ENCODE data around the gene CIDEB. TPM values are rescaled to one million over a fixed set of nuclear protein-coding genes. Genes with fewer than 3 reads are reported as not detected.

CIDEB gene
- total and polyA plus RNA-seq, 2 of the 8 experiments (the other 6 are each of a cell fraction or from before 2014, with no cell fraction given) = 0.11 TPM; not detected in 1

GRCh38 chr14:24266344-24267244, 41.2 kb downstream of the CIDEB start:
- H3K9me3 ChIP-seq (ENCODE audit: insufficient read depth in 2 of 2, low read depth in 1 of 2, low read length in 1 of 2) = no peaks in the 10 kb centered on the region
- no peak overlapping the region for H2BK120ac ChIP-seq (replicated peaks; ENCODE audit: low read depth, low read length)
- no peak overlapping the region for H3K4ac ChIP-seq (replicated peaks; ENCODE audit: insufficient read length, low read depth, low read length)
- H2BK20ac ChIP-seq (ENCODE audit: low read length) = no peak overlapping the region
- no peaks in the 10 kb centered on the region for H3K79me2 ChIP-seq (ENCODE audit: control insufficient read depth in 1 of 2, insufficient read depth in 2 of 2, low read length in 2 of 2)
- no peak overlapping the region for H2BK12ac ChIP-seq (ENCODE audit: low read depth, low read length)
- no peak overlapping the region for H2BK15ac ChIP-seq (ENCODE audit: low read length)
- H3K27ac ChIP-seq (ENCODE audit: low read depth, low read length) = no peak overlapping the region
- no peak overlapping the region for H3K9ac ChIP-seq (replicated peaks in 1 of 4; ENCODE audit: extremely low read depth in 1 of 4, low read depth in 3 of 4, low read length in 3 of 4)
- no peak overlapping the region for H2AK5ac ChIP-seq (ENCODE audit: low read depth, low read length)
- no peak overlapping the region for H3K56ac ChIP-seq (replicated peaks; ENCODE audit: insufficient read length, low read depth, low read length)
- H2AFZ ChIP-seq (ENCODE audit: low read length) = no peak overlapping the region
- H3K79me1 ChIP-seq (ENCODE audit: low read depth, low read length) = no peaks in the 10 kb centered on the region
- DNase-seq (ENCODE audit: low read depth in 1 of 2, low spot score in 2 of 2) (no peak), FAIRE-seq (no peak)
- no peak overlapping the region for H4K91ac ChIP-seq (replicated peaks; ENCODE audit: insufficient read length, low read length)
- no peak overlapping the region for H3K14ac ChIP-seq (ENCODE audit: insufficient read length)
- no peak overlapping the region for H3K4me3 ChIP-seq (ENCODE audit: extremely low read depth in 1 of 4, insufficient read depth in 2 of 4, low read depth in 3 of 4, low read length in 4 of 4)
- H4K20me1 ChIP-seq (replicated peaks in 1 of 2; ENCODE audit: control insufficient read depth in 1 of 2, insufficient read depth in 2 of 2, low read length in 2 of 2) = peaks cover 0 to 2% of the 10 kb centered on the region in 2 experiments
- H3K23ac ChIP-seq (ENCODE audit: insufficient read length) = no peak overlapping the region
- H4K5ac ChIP-seq (ENCODE audit: insufficient read length, low read depth, low read length) = no peak overlapping the region
- H4K8ac ChIP-seq (ENCODE audit: extremely low read depth, insufficient read depth, low read length) = no peak overlapping the region
- TF ChIP-seq RXRA (IDR thresholded peaks at IDR 0.05; ENCODE audit: insufficient read depth, low read depth, low read length) = no peak
- no peak for TF ChIP-seq CHD1 (IDR thresholded peaks at IDR 0.05; ENCODE audit: low read depth, low read length)
- no peak for TF ChIP-seq USF2 (IDR thresholded peaks at IDR 0.05; ENCODE audit: low read length)
- H3K36me3 ChIP-seq (ENCODE audit: control insufficient read depth in 2 of 4, insufficient read depth in 4 of 4, low read length in 3 of 4) = no peaks in the 10 kb centered on the region; a peak in 3 of 8 replicates
- ChIA-PET CTCF (ENCODE audit: partially characterized antibody) (interaction anchor here (0.5 to 8.6 kb wide), 7 partner anchors 9 to 113 kb away, joined by 3 to 94 read pairs (median 11); partner anchors contain the start of genes CIDEB, DHRS1, NOP9 and TINF2), POLR2A (ENCODE audit: partially characterized antibody) (interaction anchor here (1.1 to 2.6 kb wide), 6 partner anchors 14 to 81 kb away, joined by 3 to 10 read pairs (median 4); partner anchors contain the start of genes CIDEB, DHRS1, NOP9 and TINF2)
- peaks cover 0 to 2% (median 0%) of the 10 kb centered on the region in 4 experiments; a peak in 1 of 7 replicates for H3K4me1 ChIP-seq (replicated peaks in 1 of 4; ENCODE audit: control insufficient read depth in 3 of 4, insufficient read depth in 4 of 4, low read length in 3 of 4)
- no peak overlapping the region for H2BK5ac ChIP-seq (ENCODE audit: low read depth, low read length)
- H3K23me2 ChIP-seq (ENCODE audit: low read depth, low read length) = peaks cover 2% of the 10 kb centered on the region
- H3K27me3 ChIP-seq (replicated peaks in 1 of 4; ENCODE audit: control insufficient read depth in 3 of 4, extremely low read depth in 1 of 4, insufficient read depth in 3 of 4, low read length in 3 of 4) = no peaks in the 10 kb centered on the region
- H3K4me2 ChIP-seq (ENCODE audit: insufficient read depth in 1 of 2, low read depth in 2 of 2, low read length in 2 of 2) = no peak overlapping the region
- 90% methylated on average over 17 of the region's 18 CpGs; no CpG with 5 or more reads in 1 of the 2 experiments for WGBS, 2 experiments (ENCODE audit: extremely low coverage in 1 of 2, insufficient coverage in 1 of 2, insufficient read length in 1 of 2, insufficient replicate concordance in 2 of 2, low coverage in 1 of 2, low lambda C conversion rate in 2 of 2, missing lambda C conversion rate in 1 of 2)
- no peak overlapping the region for H3K18ac ChIP-seq (ENCODE audit: extremely low read depth, low read length)
